ENCODE data around the gene BMI1.

BMI1 gene

DNA sequence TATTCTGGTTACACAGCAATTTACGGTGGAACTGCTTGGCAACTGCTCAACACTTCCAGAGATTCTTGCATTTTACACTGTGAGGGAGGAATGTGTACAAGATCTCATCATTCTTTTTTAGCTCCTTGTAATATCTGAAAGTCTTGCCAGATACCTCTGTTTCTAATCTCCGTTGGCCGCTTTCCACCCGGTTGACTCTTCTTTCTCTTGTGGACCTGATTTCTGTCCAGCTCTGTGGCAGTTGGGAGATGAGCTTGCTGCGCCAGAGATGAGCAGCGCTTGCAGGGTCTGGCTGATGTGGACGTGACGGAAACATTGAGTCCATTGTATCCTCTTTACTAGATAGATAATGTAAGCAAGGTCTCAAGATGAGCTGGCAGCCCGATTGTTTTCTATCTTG, 52.0 kb downstream of the BMI1 start:
- Histone ChIP-seq H3K79me2 (ENCODE audit: insufficient read depth, low read length) (no peaks in the 10 kb centered on the region), H3K9me3 (ENCODE audit: insufficient read depth, low read length, severe bottlenecking) (no peaks in the 10 kb centered on the region), H3K36me3 (ENCODE audit: insufficient read depth, low read length) (no peaks in the 10 kb centered on the region), H4K20me1 (ENCODE audit: insufficient read depth, low read length) (no peaks in the 10 kb centered on the region), H3K27ac (ENCODE audit: low read length) (no peak overlapping the region), H3K27me3 (ENCODE audit: insufficient read depth, low read length, poor library complexity) (no peaks in the 10 kb centered on the region), H3K9ac (ENCODE audit: low read depth, low read length) (no peak overlapping the region), H3K4me1 (ENCODE audit: insufficient read depth, low read length) (peaks cover 15% of the 10 kb centered on the region), H2AFZ (ENCODE audit: low read depth, low read length) (no peak overlapping the region), H3K4me2 (ENCODE audit: insufficient read depth, low read length) (no peak overlapping the region), H3K4me3 (ENCODE audit: low read depth in 1 of 2, low read length in 2 of 2) (no peak overlapping the region)
- TF ChIP-seq, protein P1, sequence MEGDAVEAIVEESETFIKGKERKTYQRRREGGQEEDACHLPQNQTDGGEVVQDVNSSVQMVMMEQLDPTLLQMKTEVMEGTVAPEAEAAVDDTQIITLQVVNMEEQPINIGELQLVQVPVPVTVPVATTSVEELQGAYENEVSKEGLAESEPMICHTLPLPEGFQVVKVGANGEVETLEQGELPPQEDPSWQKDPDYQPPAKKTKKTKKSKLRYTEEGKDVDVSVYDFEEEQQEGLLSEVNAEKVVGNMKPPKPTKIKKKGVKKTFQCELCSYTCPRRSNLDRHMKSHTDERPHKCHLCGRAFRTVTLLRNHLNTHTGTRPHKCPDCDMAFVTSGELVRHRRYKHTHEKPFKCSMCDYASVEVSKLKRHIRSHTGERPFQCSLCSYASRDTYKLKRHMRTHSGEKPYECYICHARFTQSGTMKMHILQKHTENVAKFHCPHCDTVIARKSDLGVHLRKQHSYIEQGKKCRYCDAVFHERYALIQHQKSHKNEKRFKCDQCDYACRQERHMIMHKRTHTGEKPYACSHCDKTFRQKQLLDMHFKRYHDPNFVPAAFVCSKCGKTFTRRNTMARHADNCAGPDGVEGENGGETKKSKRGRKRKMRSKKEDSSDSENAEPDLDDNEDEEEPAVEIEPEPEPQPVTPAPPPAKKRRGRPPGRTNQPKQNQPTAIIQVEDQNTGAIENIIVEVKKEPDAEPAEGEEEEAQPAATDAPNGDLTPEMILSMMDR (IDR thresholded peaks at IDR 0.05; ENCODE audit: borderline replicate concordance, extremely low read depth, low read length, poor library complexity, severe bottlenecking) = no peak
- no peak for TF ChIP-seq EZH2 (IDR thresholded peaks at IDR 0.05; ENCODE audit: borderline replicate concordance, low read depth, low read length, severe bottlenecking)
- ATAC-seq (ENCODE audit: insufficient read depth, low read depth) (no peak), DNase-seq (no peak)

DNA sequence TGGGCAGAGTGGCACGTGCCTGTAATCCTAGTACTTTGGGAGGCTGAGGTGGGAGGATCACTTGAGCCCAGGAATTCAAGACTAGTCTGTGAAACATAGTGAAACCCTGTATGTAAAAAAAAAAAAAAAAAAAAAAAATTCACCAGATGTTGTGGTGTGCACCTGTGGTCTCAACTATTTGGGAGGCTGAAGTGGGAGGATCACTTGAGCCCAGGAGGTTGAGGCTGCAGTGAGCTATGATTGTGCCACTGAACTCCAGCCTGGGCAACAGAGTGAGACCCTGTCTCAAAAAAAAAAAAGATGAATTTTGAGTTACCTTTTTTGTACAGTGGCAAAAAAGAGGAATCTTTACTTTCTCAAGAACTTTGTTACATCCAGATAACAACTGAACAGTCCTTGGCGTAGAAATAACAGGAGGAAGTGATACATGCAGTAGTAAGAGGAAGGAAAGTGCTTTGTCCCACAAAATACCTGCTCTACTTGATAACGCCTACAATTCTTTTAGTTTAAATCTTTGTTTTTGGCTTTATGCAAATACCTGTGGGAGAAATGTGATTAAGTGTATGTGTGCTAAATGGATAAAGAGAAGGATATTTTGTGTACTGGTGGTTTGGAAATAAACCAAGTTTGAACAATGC, 53.7 kb downstream of the BMI1 start:
- H3K79me2 ChIP-seq (ENCODE audit: insufficient read depth, low read length) = no peaks in the 10 kb centered on the region
- H3K9me3 ChIP-seq (ENCODE audit: insufficient read depth, low read length, severe bottlenecking) = no peaks in the 10 kb centered on the region
- peaks cover 15% of the 10 kb centered on the region for H3K4me1 ChIP-seq (ENCODE audit: insufficient read depth, low read length)
- TF ChIP-seq, protein P1 (IDR thresholded peaks at IDR 0.05; ENCODE audit: borderline replicate concordance, extremely low read depth, low read length, poor library complexity, severe bottlenecking) = no peak
- TF ChIP-seq EZH2 (IDR thresholded peaks at IDR 0.05; ENCODE audit: borderline replicate concordance, low read depth, low read length, severe bottlenecking) = no peak
- no peaks in the 10 kb centered on the region for H3K27me3 ChIP-seq (ENCODE audit: insufficient read depth, low read length, poor library complexity)
- ATAC-seq (ENCODE audit: insufficient read depth, low read depth) (no peak), DNase-seq (no peak)
- no peak overlapping the region for H3K27ac ChIP-seq (ENCODE audit: low read length)
- H3K9ac ChIP-seq (ENCODE audit: low read depth, low read length) = no peak overlapping the region
- no peak overlapping the region for H2AFZ ChIP-seq (ENCODE audit: low read depth, low read length)
- H3K36me3 ChIP-seq (ENCODE audit: insufficient read depth, low read length) = no peaks in the 10 kb centered on the region
- no peaks in the 10 kb centered on the region for H4K20me1 ChIP-seq (ENCODE audit: insufficient read depth, low read length)
- H3K4me2 ChIP-seq (ENCODE audit: insufficient read depth, low read length) = no peak overlapping the region
- no peak overlapping the region for H3K4me3 ChIP-seq (ENCODE audit: low read depth in 1 of 2, low read length in 2 of 2)

DNA sequence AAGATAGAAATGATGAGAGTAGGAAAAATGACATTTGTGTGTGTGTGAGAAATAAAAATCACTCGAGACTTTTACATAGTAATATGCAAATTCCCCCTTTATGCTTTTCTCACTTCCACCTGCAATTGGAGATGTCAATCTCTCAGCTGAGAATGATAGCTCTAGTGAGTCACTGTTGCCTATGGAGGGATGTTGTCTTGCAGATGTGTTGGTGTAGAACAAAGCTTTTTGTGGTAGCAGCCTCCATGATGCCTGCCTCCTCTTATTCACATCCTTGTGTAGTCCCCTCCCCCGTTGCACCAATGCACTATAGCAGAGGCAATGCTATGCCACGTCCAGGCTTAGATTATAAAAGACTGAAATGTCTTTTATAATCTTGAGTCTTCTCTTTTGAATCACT, 58.2 kb downstream of the BMI1 start:
- DNase-seq (peak; percentile 30), ATAC-seq (ENCODE audit: insufficient read depth, low read depth) (peak; percentile 59; the same call in 2 of the 3 replicates)
- Histone ChIP-seq H3K4me1 (ENCODE audit: insufficient read depth, low read length) (no peaks in the 10 kb centered on the region), H3K36me3 (ENCODE audit: insufficient read depth, low read length) (no peaks in the 10 kb centered on the region), H3K27ac (ENCODE audit: low read length) (no peak overlapping the region), H3K4me2 (ENCODE audit: insufficient read depth, low read length) (no peak overlapping the region), H3K9me3 (ENCODE audit: insufficient read depth, low read length, severe bottlenecking) (no peaks in the 10 kb centered on the region), H3K79me2 (ENCODE audit: insufficient read depth, low read length) (no peaks in the 10 kb centered on the region), H3K4me3 (ENCODE audit: low read depth in 1 of 2, low read length in 2 of 2) (no peak overlapping the region), H3K9ac (ENCODE audit: low read depth, low read length) (no peak overlapping the region), H2AFZ (ENCODE audit: low read depth, low read length) (0 out of 2 replicates have a peak overlapping the region, but pooled peaks have one; percentile 8), H3K27me3 (ENCODE audit: insufficient read depth, low read length, poor library complexity) (no peaks in the 10 kb centered on the region), H4K20me1 (ENCODE audit: insufficient read depth, low read length) (no peaks in the 10 kb centered on the region)
- no peak for TF ChIP-seq EZH2 (IDR thresholded peaks at IDR 0.05; ENCODE audit: borderline replicate concordance, low read depth, low read length, severe bottlenecking)
- TF ChIP-seq, protein P1 (IDR thresholded peaks at IDR 0.05; ENCODE audit: borderline replicate concordance, extremely low read depth, low read length, poor library complexity, severe bottlenecking) = no peak

Data from DND-41 (cell line).